Neuron (in vitro differentiated cells): ENCODE results near the gene IGSF9.

Experiments used
- H2AFZ ChIP-seq: one replicate; pipeline ENCODE4 v1.6.1; 2013; ENCODE audit warnings: low read depth, mild to moderate bottlenecking, inconsistent platforms, low read length, moderate library complexity
- H3K27me3 ChIP-seq: one replicate; pipeline ENCODE4 v1.6.1; 2013; ENCODE audit warnings: low read length; ENCODE audit not compliant: insufficient read depth
- H3K36me3 ChIP-seq: one replicate; pipeline ENCODE4 v1.6.1; 2013; ENCODE audit warnings: low read length; ENCODE audit not compliant: insufficient read depth
- H3K4me1 ChIP-seq: one replicate; pipeline ENCODE4 v1.6.1; 2013; ENCODE audit warnings: low read length; ENCODE audit not compliant: insufficient read depth
- H3K4me3 ChIP-seq: 2 replicates; pipeline ENCODE4 v1.5.1; 2013; ENCODE audit warnings: mild to moderate bottlenecking, low read length, moderate library complexity
- H3K9me3 ChIP-seq: one replicate; pipeline ENCODE4 v1.6.1; 2013; ENCODE audit warnings: low read length

IGSF9 gene

DNA sequence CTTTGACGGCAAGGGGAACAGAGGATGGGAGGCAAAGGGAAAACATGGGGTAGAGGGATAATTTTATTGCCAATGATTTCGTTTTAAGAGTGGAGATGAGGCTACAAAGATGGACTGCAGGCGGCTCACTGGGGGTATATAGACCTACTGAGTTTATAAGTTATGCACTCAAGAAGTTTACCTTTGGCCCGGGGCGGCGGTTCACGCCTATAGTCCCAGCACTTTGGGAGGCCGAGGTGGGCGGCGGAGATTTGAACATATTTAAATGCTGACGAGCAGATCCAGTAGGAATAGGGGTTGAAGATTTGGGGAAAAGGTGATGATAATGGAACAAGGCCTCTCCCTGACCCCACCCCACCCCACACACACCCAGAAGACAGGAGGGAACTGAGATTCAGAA, 16.8 kb upstream of the IGSF9 start:
- Histone ChIP-seq H3K27me3 (peaks cover 29% of the 10 kb centered on the region), H3K9me3 (no peaks in the 10 kb centered on the region), H2AFZ (no peak overlapping the region), H3K4me3 (no peak overlapping the region), H3K4me1 (no peaks in the 10 kb centered on the region), H3K36me3 (no peaks in the 10 kb centered on the region)

DNA sequence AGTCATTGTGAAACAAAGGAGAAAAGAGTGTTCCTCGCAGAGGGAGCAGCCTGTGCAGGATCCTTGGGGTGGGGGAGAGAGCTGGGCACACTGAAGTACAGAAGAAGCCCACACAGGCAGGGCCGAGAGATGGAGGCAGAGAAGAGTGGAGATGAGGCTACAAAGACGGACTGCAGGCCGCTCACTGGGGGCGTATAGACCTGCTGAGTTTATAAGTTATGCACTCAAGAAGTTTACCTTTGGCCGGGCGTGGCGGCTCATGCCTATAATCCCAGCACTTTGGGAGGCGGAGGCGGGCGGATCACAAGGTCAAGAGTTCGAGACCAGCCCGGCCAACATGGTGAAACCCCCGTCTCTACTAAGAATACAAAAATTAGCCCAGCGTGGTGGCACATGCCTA, 16.2 kb upstream of the IGSF9 start:
- no peak overlapping the region for H3K4me3 ChIP-seq
- H3K36me3 ChIP-seq, result no peaks in the 10 kb centered on the region
- peaks cover 29% of the 10 kb centered on the region for H3K27me3 ChIP-seq
- no peaks in the 10 kb centered on the region for H3K9me3 ChIP-seq
- no peaks in the 10 kb centered on the region for H3K4me1 ChIP-seq
- no peak overlapping the region for H2AFZ ChIP-seq

DNA sequence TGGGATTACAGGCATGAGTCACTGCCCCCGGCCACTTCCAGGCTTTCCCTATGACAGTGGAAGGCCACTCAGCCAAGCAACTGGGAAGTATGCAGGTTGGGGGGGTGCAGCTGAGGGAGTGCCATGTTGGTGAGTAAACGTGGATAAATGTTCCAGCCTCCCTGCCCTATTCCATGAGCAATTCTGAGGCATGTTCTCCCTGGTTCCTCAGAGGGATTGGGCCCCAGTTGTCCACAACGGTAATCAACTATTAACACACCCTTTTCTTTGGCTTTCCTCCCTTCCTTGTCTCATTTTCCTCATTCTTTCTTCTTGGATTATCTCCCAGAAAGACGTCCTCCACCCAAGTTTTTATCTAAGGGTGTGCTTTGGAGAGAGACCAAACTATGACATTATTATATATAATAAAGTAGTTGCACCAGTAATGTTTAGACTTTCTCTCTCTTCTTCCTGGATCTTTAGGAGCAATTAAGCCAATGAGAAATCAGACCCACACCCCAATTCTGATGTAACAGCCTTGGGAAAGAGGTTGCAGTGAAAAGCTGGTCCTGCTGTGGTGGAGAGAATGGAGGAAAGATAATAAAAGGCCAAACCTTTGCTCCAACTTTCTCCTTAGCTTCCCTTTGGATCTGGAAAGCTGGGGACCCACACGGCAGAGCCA, 15.4 kb upstream of the IGSF9 start:
- Histone ChIP-seq H3K36me3 (no peaks in the 10 kb centered on the region), H3K9me3 (no peaks in the 10 kb centered on the region), H2AFZ (no peak overlapping the region), H3K27me3 (peaks cover 29% of the 10 kb centered on the region), H3K4me1 (no peaks in the 10 kb centered on the region), H3K4me3 (no peak overlapping the region)

DNA sequence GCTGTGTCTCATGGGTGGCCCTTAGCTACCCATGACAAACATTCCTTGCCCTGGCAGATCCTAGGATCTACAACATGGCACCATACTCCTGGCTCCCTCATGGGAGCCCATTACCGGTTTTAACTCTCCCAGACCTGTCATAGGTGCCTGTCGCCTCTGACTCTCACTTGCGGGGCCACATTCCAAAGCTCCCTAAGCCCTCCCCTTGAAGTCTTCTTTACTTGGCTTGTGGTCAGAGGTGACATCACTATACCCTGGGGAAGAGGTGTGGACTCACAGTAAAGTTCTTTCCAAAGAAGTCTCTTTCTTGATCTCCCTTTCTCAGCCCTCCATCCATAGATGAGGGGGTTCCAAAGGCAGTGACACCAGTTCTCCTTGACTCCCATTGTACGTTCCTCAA, 14.0 kb upstream of the IGSF9 start:
- Histone ChIP-seq H2AFZ (no peak overlapping the region), H3K9me3 (no peaks in the 10 kb centered on the region), H3K4me3 (no peak overlapping the region), H3K4me1 (no peaks in the 10 kb centered on the region), H3K27me3 (peaks cover 29% of the 10 kb centered on the region), H3K36me3 (no peaks in the 10 kb centered on the region)

DNA sequence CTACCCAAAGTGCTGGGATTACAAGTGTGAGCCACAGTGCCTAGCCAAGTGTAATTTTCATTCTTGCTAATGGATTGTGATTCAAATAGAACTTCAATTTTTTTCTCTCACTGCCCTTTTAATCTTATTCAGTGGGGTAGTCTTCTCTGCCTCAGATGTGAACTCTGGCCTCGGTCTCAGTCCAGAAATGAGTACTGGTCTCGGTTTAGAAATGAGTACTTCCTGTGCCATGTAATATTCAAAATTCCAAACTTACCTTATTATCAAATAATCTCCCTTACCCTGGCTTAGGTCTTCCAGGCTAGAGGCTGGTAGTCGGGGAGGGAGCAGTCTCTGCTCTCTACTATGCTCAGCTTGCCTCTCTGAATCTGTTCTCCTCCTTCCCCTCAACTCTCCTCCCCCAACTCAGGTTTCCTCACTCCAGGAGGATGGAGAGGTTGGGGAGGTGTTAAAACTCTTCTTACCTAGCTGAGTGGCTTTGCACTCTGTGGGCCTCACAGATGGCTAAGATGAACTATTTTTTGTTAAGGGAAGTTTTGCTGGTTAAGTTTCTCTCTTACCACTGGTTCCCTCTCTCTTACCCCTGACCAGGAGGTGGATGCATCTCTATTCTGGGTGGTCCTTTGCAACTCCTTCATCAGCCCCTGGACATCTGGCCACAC, 13.4 kb upstream of the IGSF9 start:
- H3K36me3 ChIP-seq, result no peaks in the 10 kb centered on the region
- no peaks in the 10 kb centered on the region for H3K9me3 ChIP-seq
- no peaks in the 10 kb centered on the region for H3K4me1 ChIP-seq
- no peak overlapping the region for H2AFZ ChIP-seq
- peaks cover 27% of the 10 kb centered on the region for H3K27me3 ChIP-seq
- H3K4me3 ChIP-seq, result no peak overlapping the region

DNA sequence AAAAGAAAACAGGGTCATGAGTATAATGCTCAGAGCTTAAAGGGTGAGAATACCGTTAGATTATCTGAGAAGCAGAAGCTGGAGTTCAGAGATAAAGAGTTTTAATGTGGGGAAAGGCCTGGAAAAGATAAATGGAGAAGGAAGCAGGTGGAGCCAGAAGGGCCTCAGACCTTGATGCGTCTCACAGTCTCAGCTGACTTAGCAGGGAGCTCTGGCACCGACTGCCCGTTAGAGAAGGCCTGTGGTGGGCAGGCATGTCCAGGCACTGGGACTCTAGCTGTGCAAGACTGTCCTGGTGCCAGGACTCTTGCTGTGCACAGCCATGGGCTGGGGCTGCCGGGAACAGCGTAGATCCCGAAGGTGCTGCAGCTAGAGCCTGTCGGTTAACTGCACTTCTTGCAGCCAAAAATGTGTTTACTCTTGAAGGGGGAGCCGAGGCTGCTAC, 12.4 kb upstream of the IGSF9 start:
- Histone ChIP-seq H3K4me1 (no peaks in the 10 kb centered on the region), H3K27me3 (peaks cover 23% of the 10 kb centered on the region), H3K36me3 (no peaks in the 10 kb centered on the region), H3K9me3 (no peaks in the 10 kb centered on the region), H3K4me3 (no peak overlapping the region), H2AFZ (no peak overlapping the region)

DNA sequence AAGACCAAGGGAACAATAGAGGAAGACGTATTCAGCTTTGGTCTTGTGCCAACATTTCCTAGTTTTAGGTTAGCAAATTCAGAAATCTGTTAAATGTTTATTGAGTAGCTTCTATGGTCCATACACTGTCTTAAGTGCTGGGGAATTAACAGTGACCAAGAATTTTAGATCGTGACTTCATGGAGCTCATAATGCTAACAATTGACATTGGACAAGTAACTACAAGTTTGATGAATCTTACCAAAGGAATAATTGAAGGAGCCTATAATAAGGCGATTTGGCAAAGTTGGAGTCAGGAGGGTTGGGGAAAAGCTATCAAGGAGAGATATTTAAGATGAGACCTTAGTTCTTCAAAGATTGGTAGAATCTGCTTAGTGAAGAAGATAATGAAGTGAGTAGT, 10.0 kb upstream of the IGSF9 start:
- peaks cover 29% of the 10 kb centered on the region for H3K27me3 ChIP-seq
- no peak overlapping the region for H3K4me3 ChIP-seq
- no peaks in the 10 kb centered on the region for H3K36me3 ChIP-seq
- H3K9me3 ChIP-seq, result no peaks in the 10 kb centered on the region
- no peaks in the 10 kb centered on the region for H3K4me1 ChIP-seq
- H2AFZ ChIP-seq, result no peak overlapping the region

DNA sequence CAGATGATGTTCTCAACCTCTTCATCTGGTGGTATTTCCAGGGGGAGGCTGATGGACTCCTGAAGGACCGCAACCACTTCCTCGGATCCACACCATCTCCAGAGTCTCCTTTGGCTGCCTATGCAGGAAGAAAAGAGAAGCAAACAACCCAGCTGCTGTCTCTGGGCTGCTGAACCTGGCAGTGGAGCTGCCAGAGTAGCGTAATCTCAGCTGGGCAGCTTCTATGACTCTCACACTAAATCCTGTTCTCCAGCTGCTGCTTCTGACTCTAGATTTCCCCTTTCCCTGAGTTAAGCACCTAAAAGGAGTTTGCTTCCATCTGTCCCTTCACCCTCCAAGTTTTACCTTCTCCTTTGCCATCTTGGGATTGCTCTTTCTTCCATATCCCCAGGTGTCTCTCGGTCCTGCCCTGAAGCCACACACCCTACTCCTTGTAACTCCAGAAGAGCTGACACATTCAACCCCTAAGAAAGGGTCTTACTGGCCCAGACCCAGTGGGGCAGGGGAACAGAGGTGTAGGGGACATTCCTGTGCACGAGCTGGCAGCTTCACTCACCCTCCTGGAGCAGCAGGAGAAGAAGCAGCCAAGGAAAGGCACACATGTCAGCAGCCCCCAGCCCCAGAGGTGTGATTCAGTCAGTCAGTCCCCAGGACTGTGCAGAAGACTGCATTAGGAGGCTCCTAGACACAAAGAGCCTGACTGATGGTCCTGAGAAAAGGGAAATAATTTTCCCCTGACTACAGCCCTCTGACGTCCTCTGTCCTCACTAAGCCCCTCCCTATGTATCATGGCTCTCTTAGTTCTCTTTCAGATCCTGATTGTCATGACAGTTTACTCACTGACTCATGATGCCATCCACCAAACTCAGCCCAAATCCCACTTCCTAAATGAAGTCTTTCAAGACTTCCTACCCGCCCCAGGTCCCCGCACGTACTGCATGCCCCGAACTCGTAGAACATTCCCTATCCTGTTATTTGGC, 8.4 kb upstream of the IGSF9 start, which contains the start of gene SLAMF9:
TSS of gene SLAMF9 (minus strand) at position 702 of the 980 bp plus-strand sequence. CDS start at position 602, 100 bp downstream.
- Histone ChIP-seq H3K36me3 (no peaks in the 10 kb centered on the region), H3K9me3 (no peaks in the 10 kb centered on the region), H3K4me1 (no peaks in the 10 kb centered on the region), H3K4me3 (no peak within 1 kb of the TSS), H2AFZ (no peak within 1 kb of the TSS), H3K27me3 (peaks cover 38% of the 10 kb centered on the region)

DNA sequence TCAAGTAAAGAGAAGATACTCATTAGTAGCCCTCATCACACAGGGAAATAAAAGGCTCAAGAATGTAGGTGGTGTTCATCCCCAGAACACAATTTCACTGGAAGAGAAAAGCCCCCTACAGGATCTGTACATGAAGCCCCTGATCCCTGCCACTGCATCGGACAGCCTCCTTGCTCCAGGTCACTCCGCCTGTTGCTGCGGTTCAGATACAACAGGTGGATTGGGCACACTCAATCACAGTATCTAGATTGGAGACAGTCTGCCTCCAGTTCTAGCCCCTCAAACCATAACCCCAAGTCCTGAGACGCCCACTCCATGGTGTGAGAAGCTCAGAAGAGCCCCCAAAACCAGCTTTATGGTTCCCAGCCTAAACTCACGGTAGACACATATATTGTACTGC, 7.5 kb upstream of the IGSF9 start:
- Histone ChIP-seq H2AFZ (no peak overlapping the region), H3K36me3 (no peaks in the 10 kb centered on the region), H3K4me1 (no peaks in the 10 kb centered on the region), H3K27me3 (peaks cover 43% of the 10 kb centered on the region), H3K4me3 (no peak overlapping the region), H3K9me3 (no peaks in the 10 kb centered on the region)

DNA sequence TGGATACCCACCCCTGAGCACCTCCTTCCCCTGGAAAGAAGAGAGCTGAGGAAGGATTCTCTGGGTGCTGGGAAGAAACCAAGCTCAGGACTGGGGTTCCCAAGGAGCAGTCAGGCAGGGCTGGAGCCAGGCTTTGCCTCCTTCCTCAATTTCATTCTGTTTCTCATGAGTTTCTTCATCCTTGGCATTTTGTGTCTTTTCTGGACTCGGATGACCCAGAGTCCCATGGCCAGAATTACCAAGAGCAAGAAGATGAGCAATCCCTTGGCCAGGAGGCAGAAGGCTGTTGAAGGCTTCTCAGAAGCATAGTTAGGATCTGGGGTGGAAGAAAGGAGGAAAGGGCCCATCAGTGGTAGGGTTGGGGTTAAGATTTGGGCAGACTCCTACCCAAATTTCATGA, 6.1 kb upstream of the IGSF9 start:
- no peaks in the 10 kb centered on the region for H3K36me3 ChIP-seq
- no peaks in the 10 kb centered on the region for H3K4me1 ChIP-seq
- H2AFZ ChIP-seq, result no peak overlapping the region
- peaks cover 45% of the 10 kb centered on the region for H3K27me3 ChIP-seq
- no peak overlapping the region for H3K4me3 ChIP-seq
- H3K9me3 ChIP-seq, result no peaks in the 10 kb centered on the region

DNA sequence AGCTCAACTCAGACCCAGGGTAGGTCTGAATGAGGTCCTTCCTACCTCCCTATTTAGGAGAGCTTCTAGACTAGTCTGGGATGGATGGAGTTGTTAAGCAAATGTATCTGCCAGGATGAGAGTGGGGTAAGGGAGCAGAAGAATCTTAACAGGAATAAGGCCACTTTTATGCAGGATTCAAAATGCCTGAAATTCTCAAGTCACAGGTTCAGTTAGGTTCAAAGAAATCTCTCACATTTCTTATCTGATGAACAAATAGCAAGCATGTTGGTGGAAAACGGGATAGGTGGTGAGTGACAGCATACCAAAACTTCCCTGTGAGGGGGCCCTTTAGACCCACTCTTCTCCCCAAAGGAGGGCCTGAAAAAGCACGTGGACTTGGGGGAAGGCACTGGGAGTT, 5.6 kb upstream of the IGSF9 start:
- peaks cover 47% of the 10 kb centered on the region for H3K27me3 ChIP-seq
- H2AFZ ChIP-seq, result no peak overlapping the region
- H3K36me3 ChIP-seq, result no peaks in the 10 kb centered on the region
- no peaks in the 10 kb centered on the region for H3K4me1 ChIP-seq
- H3K4me3 ChIP-seq, result no peak overlapping the region
- H3K9me3 ChIP-seq, result no peaks in the 10 kb centered on the region

DNA sequence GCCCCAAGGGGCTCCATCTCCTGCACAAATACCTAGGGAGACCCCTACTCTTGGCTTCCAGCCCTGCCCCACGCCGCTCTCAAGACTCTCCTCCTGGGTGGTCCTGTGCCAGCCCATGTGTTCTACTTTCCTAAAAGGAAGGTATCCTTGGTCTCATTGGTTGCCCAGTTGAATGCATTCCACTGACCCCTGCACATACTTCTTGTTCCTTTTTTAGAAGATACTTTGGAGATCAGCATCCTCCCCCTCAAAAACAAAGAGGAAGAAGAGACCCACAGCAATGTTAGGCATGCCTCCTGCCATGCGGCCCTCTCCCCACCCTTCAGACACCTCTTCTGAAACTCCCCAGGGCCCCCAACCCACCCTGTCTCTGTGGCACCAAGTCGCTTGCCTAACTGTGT, 4.6 kb upstream of the IGSF9 start:
- no peaks in the 10 kb centered on the region for H3K9me3 ChIP-seq
- no peak overlapping the region for H2AFZ ChIP-seq
- H3K4me1 ChIP-seq, result peaks cover under 1% of the 10 kb centered on the region
- H3K36me3 ChIP-seq, result no peaks in the 10 kb centered on the region
- no peak overlapping the region for H3K4me3 ChIP-seq
- H3K27me3 ChIP-seq, result peaks cover 47% of the 10 kb centered on the region

DNA sequence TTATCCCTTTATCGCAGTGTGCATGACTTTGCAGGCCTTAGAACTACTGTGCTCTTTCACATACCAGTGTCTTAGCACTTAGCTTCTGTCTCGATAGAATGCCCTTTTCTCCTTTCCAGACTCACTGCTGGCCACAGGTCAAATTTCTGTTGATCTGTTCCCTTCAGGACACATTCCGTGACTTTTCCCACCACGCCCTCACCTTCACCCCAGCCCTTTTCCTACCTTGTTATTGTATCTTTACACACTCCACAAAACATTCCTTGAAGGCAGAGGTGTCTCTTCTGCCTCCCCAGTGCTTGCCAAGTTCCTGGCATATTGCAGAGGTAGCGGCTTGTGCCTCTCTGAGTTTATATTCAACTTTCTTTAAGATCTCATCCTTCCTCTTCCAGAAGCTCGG, 3.7 kb upstream of the IGSF9 start:
- H3K4me3 ChIP-seq, result no peak overlapping the region
- no peak overlapping the region for H2AFZ ChIP-seq
- no peaks in the 10 kb centered on the region for H3K36me3 ChIP-seq
- H3K9me3 ChIP-seq, result no peaks in the 10 kb centered on the region
- H3K4me1 ChIP-seq, result peaks cover 8% of the 10 kb centered on the region
- peaks cover 46% of the 10 kb centered on the region for H3K27me3 ChIP-seq
